GM12878 (cell line): ENCODE data around the gene ERO1A.

Source experiments
- ASH2L ChIP-seq: fragments of 300-600, 200-600 bp; sonication (generic); IDR thresholded peaks from 2 replicates; pipeline ENCODE4 v1.6.1; 2017; ENCODE audit warnings: low read depth, mild to moderate bottlenecking, borderline replicate concordance
- BMI1 ChIP-seq: fragments of 450-650 bp; IDR thresholded peaks from 2 replicates; pipeline ENCODE4 v1.6.1; 2016; ENCODE audit warnings: mild to moderate bottlenecking, moderate library complexity, borderline replicate concordance
- CEBPZ ChIP-seq: fragments of 150-350 bp; IDR thresholded peaks from 2 replicates; pipeline ENCODE4 v1.6.1; 2016; ENCODE audit warnings: low read depth, low read length
- CTCF ChIP-seq, 3 experiments: IDR thresholded peaks in 2 of 3; conservative IDR thresholded peaks in 1 of 3; 2 replicates each; pipeline ENCODE4 v1.5.1; 2011; ENCODE audit warnings: low read depth in 3 of 3, low read length in 3 of 3, mild to moderate bottlenecking in 3 of 3, control low read depth in 2 of 3, moderate library complexity in 2 of 3, inconsistent platforms in 1 of 3, mixed read lengths in 1 of 3; ENCODE audit not compliant: control insufficient read depth in 2 of 3, insufficient read depth in 1 of 3; ENCODE audit errors: extremely low read depth in 1 of 3
- EP300 ChIP-seq, 2 experiments: fragments of 150-350 bp in 1 of 2; IDR thresholded peaks; 2 replicates each; pipeline ENCODE4 v1.6.1; 2011 to 2012; ENCODE audit warnings: low read depth in 2 of 2, low read length in 2 of 2, borderline replicate concordance in 1 of 2, improper control_type of control experiment in 1 of 2, inconsistent platforms in 1 of 2; ENCODE audit not compliant: control insufficient read depth in 1 of 2
- POLR2A ChIP-seq: IDR thresholded peaks from 2 replicates; pipeline ENCODE4 v1.6.1; 2011; ENCODE audit warnings: low read depth, mild to moderate bottlenecking, low read length
- REST ChIP-seq: IDR thresholded peaks from 2 replicates; pipeline ENCODE4 v1.6.1; 2012; ENCODE audit warnings: mild to moderate bottlenecking, low read depth, low read length
- RFX5 ChIP-seq: IDR thresholded peaks from 2 replicates; pipeline ENCODE4 v1.6.1; 2011; ENCODE audit warnings: low read depth, low read length, improper control_type of control experiment
- SREBF1 ChIP-seq: IDR thresholded peaks from 2 replicates; pipeline ENCODE4 v1.6.1; 2012; ENCODE audit warnings: mild to moderate bottlenecking, low read length
- SUZ12 ChIP-seq: fragments of 200-600 bp; sonication (generic); IDR thresholded peaks from one replicate; pipeline ENCODE4 v1.6.1; 2018; ENCODE audit warnings: antibody characterized with exemption, mild to moderate bottlenecking; ENCODE audit not compliant: unreplicated experiment
- ZNF207 ChIP-seq: fragments of 450-650 bp; IDR thresholded peaks from 2 replicates; pipeline ENCODE4 v1.6.1; 2014; ENCODE audit warnings: antibody characterized with exemption, mild to moderate bottlenecking, borderline replicate concordance
- ZNF24 ChIP-seq: fragments of 450-650 bp; IDR thresholded peaks from 2 replicates; pipeline ENCODE4 v1.6.1; 2017; ENCODE audit warnings: antibody characterized with exemption, mild to moderate bottlenecking
- TF ChIP-seq, protein P1 (sequence below): IDR thresholded peaks from 2 replicates; pipeline ENCODE4 v1.6.1; 2012; ENCODE audit warnings: low read depth, low read length, improper control_type of control experiment
- TF ChIP-seq, protein P2 (sequence below): IDR thresholded peaks from 2 replicates; pipeline ENCODE4 v1.6.1; 2011; ENCODE audit warnings: low read depth, low read length, improper control_type of control experiment, borderline replicate concordance

DNA sequence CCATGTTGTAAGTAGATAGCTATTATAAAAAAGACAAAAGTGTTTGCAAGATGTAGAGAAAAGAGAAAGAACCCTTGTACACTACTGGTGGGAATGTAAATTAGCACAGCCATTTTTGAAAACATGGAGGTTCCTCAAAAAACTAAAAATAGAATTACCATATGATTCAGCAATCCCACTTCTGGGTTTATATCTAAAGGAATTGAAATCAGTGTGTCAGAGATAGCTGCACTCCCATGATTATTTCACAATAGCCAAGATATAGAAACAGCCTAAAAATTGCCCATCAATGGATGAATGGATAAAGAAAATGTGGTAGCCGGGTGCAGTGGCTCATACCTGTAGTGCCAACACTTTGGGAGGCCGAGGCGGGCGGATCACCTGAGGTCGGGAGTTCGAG, 20.8 kb upstream of the ERO1A start:
- TF ChIP-seq REST (no peak), ZNF207 (no peak), ASH2L (no peak), SREBF1 (no peak), RFX5 (no peak), POLR2A (no peak), EP300 (IDR thresholded peaks at IDR 0.05; ENCODE audit: borderline replicate concordance in 1 of 2, control insufficient read depth in 1 of 2, low read depth in 2 of 2, low read length in 2 of 2) (no peak), SUZ12 (no peak), CEBPZ (no peak), BMI1 (no peak), ZNF24 (no peak), CTCF (IDR thresholded peaks at IDR 0.05 in 2 of 3, conservative IDR thresholded peaks at IDR 0.05 in 1 of 3; ENCODE audit: control insufficient read depth in 2 of 3, extremely low read depth in 1 of 3, insufficient read depth in 1 of 3, low read depth in 3 of 3, low read length in 3 of 3) (no peak)
- TF ChIP-seq, protein P1, sequence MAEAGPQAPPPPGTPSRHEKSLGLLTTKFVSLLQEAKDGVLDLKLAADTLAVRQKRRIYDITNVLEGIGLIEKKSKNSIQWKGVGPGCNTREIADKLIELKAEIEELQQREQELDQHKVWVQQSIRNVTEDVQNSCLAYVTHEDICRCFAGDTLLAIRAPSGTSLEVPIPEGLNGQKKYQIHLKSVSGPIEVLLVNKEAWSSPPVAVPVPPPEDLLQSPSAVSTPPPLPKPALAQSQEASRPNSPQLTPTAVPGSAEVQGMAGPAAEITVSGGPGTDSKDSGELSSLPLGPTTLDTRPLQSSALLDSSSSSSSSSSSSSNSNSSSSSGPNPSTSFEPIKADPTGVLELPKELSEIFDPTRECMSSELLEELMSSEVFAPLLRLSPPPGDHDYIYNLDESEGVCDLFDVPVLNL, result no peak
- TF ChIP-seq, protein P2, sequence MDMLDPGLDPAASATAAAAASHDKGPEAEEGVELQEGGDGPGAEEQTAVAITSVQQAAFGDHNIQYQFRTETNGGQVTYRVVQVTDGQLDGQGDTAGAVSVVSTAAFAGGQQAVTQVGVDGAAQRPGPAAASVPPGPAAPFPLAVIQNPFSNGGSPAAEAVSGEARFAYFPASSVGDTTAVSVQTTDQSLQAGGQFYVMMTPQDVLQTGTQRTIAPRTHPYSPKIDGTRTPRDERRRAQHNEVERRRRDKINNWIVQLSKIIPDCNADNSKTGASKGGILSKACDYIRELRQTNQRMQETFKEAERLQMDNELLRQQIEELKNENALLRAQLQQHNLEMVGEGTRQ, result no peak
